ENCODE data around the gene UGT1A3.

The UGT1A3 gene

DNA sequence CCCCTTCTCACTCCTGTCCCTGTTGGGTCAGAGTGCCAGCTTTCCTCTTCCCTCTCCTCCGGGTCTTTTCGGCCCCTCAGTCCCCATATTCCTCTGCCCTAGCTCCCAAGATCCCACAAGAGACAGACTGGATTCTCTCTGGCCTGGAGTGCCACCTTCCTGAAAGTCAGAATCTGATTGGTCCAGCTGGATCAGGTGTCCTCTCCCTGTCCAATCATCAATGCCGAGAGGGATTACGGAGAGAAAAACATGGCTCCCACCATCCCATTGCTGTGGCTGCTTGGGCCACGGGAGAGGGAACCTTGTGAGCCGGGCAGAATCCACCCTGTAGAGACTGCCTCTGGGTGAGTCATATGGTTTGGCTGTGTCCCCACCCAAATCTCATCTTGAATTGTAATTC, 46.6 kb downstream of the UGT1A3 start:
- H3K27ac ChIP-seq: no peak overlapping the region
- TF ChIP-seq ZFX (IDR thresholded peaks at IDR 0.05; ENCODE audit: borderline replicate concordance): no peak
- TF ChIP-seq, protein P1, sequence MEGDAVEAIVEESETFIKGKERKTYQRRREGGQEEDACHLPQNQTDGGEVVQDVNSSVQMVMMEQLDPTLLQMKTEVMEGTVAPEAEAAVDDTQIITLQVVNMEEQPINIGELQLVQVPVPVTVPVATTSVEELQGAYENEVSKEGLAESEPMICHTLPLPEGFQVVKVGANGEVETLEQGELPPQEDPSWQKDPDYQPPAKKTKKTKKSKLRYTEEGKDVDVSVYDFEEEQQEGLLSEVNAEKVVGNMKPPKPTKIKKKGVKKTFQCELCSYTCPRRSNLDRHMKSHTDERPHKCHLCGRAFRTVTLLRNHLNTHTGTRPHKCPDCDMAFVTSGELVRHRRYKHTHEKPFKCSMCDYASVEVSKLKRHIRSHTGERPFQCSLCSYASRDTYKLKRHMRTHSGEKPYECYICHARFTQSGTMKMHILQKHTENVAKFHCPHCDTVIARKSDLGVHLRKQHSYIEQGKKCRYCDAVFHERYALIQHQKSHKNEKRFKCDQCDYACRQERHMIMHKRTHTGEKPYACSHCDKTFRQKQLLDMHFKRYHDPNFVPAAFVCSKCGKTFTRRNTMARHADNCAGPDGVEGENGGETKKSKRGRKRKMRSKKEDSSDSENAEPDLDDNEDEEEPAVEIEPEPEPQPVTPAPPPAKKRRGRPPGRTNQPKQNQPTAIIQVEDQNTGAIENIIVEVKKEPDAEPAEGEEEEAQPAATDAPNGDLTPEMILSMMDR (IDR thresholded peaks at IDR 0.05): no peak

GRCh38 chr2:233778030-233778429, 49.2 kb downstream of the UGT1A3 start, which contains the start of gene MROH2A:
Gene MROH2A (plus strand): TSS chr2:233778330. CDS start chr2:233779359, 1,029 bp downstream.
- H3K27ac ChIP-seq: no peak within 1 kb of the TSS
- TF ChIP-seq ZFX (IDR thresholded peaks at IDR 0.05; ENCODE audit: borderline replicate concordance): no peak

DNA sequence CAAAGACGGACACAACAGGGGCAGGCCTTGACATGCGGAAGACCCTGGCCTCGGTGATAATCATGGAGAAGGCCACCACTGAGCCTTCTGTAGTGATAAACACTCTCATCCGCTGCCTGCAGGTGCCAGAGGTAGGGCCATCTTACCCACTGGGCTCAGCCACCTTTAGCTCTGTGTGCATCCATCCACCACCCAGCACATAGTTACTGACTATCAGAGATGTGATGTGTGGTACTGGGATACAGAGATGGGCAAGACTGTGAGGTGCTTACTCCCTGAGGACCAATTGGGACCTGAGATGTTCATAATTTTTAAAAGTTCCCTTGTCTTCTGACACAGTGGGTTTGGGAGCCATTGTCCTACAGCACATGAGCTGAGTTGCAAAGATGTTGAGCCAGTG, 50.9 kb downstream of the UGT1A3 start:
- no peak for TF ChIP-seq ZFX (IDR thresholded peaks at IDR 0.05; ENCODE audit: borderline replicate concordance)
- TF ChIP-seq, protein P1 (IDR thresholded peaks at IDR 0.05): no peak
- no peak overlapping the region for H3K27ac ChIP-seq

DNA sequence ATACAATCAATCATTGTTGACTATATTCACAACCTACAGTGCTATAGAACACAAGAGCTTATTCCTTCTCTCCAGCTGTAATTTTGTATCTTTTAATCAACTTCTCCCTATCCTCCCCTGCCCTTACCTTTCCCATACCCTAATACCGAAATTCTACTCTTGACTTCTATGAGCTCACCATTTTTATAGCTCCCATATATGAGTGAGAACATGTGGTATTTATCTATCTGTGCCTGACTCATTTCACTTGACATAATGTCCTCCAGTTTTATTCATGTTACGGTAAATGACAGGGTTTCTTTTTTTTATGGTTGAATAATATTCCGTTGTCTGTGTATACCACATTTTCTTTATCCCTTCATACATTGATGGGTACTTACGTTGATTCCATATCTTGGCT, 51.9 kb downstream of the UGT1A3 start:
- H3K27ac ChIP-seq: no peak overlapping the region
- TF ChIP-seq, protein P1 (IDR thresholded peaks at IDR 0.05): no peak
- TF ChIP-seq ZFX (IDR thresholded peaks at IDR 0.05; ENCODE audit: borderline replicate concordance): no peak

GRCh38 chr2:233789554-233789953, 60.7 kb downstream of the UGT1A3 start:
- H3K27ac ChIP-seq: no peak overlapping the region
- TF ChIP-seq, protein P1 (IDR thresholded peaks at IDR 0.05): no peak
- TF ChIP-seq ZFX (IDR thresholded peaks at IDR 0.05; ENCODE audit: borderline replicate concordance): no peak

DNA sequence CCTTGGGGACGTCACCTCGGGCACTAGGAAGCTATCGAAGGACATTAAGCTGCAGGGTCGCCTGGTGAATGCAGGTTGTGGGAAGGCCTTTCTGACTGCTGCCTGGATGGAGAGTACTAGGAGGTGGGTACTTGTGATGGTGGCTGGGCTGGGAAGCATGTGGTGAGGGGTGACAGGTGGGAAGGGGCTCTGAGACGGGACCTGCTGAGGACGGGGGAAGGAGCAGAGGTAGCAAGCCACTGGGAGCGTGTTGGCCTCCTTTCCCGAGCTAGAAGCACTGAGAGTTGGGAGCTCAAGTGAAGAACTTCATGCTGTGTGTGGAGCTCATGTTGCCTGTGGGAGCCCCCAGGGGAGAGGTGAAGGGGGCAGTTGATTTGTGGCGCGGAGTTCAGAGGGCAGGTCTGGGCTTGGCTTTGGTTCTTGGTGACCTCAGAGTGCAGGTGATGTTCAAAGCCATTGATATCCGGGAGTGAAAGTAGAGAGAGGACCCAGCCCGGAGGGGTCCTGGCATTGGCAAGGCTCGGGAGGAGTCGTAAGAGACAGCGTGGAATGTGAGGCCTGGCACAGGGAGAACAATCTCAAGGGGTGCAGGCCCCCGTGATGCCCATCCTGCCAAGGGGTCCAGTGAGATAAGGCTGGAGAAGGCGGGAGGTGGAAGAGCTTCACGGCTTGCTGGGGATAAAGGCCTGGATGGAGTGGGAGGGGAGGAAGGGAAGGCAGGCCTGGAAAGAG, 62.5 kb downstream of the UGT1A3 start:
- no peak for TF ChIP-seq ZFX (IDR thresholded peaks at IDR 0.05; ENCODE audit: borderline replicate concordance)
- TF ChIP-seq, protein P1 (IDR thresholded peaks at IDR 0.05): no peak

DNA sequence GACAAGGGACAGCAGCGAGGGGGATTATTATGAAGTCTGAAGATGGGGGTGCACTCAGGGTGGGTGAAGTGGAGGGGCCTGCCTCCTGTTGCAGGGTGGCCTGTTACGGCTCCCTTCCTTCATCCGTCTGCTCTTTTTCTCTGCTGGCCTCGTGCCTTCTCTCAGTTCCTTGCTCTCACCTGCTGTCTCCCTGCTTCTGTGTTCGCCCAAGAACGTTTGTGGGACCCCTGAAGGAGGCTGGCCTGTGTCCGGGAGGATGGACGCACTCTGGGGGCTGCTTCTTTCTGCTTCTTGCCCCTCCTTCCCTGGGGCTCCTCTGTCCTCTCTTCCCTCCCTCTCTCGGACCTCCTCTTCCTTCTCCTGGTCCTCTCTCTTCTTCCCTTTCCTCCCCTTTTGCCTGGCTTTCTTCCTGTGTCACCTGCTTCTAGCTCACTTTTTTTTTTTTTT, 63.1 kb downstream of the UGT1A3 start:
- TF ChIP-seq, protein P1 (IDR thresholded peaks at IDR 0.05): no peak
- no peak for TF ChIP-seq ZFX (IDR thresholded peaks at IDR 0.05; ENCODE audit: borderline replicate concordance)

More for the DNA sequence above, 62.5 kb downstream of the UGT1A3 start:
- no peak overlapping the region for H3K27ac ChIP-seq

More for the DNA sequence above, 63.1 kb downstream of the UGT1A3 start:
- no peak overlapping the region for H3K27ac ChIP-seq
